ENCODE measurements around the gene LARP4B.

LARP4B gene

GRCh38 chr10:807958-808353 is 123.5 kb downstream of the LARP4B start:
- no peak for DNase-seq (ENCODE audit: low read depth, low spot score)

GRCh38 chr10:807163-807957 is 124.1 kb downstream of the LARP4B start:
- no peak for DNase-seq (ENCODE audit: low read depth, low spot score)

- no peak for DNase-seq (ENCODE audit: low read depth, low spot score)
Observed at GRCh38 chr10:806451-807162, 124.9 kb downstream of the LARP4B start.

GRCh38 chr10:805620-806305 is 125.7 kb downstream of the LARP4B start:
- no peak for DNase-seq (ENCODE audit: low read depth, low spot score)

GRCh38 chr10:804787-805619 is 126.5 kb downstream of the LARP4B start:
- DNase-seq (ENCODE audit: low read depth, low spot score), result no peak

- no peak for DNase-seq (ENCODE audit: low read depth, low spot score)
Observed at GRCh38 chr10:804191-804781, 127.2 kb downstream of the LARP4B start.

- DNase-seq (ENCODE audit: low read depth, low spot score), result no peak
Observed at GRCh38 chr10:803041-803741, 128.3 kb downstream of the LARP4B start.

- DNase-seq (ENCODE audit: low read depth, low spot score), result no peak
Observed at GRCh38 chr10:802506-802905, 129.0 kb downstream of the LARP4B start.

- no peak for DNase-seq (ENCODE audit: low read depth, low spot score)
Observed at GRCh38 chr10:797179-797578, 134.3 kb downstream of the LARP4B start.

- DNase-seq (ENCODE audit: low read depth, low spot score), result no peak
Observed at GRCh38 chr10:796233-796632, 135.3 kb downstream of the LARP4B start.

- no peak for DNase-seq (ENCODE audit: low read depth, low spot score)
Observed at GRCh38 chr10:794382-794956, 137.0 kb downstream of the LARP4B start.

GRCh38 chr10:792792-793100 is 138.8 kb downstream of the LARP4B start:
- DNase-seq (ENCODE audit: low read depth, low spot score), result no peak

GRCh38 chr10:792083-792791 is 139.3 kb downstream of the LARP4B start:
- DNase-seq (ENCODE audit: low read depth, low spot score), result no peak

- DNase-seq (ENCODE audit: low read depth, low spot score), result no peak
Observed at GRCh38 chr10:791639-792038, 139.9 kb downstream of the LARP4B start.

GRCh38 chr10:790821-791551 is 140.5 kb downstream of the LARP4B start:
- no peak for DNase-seq (ENCODE audit: low read depth, low spot score)

GRCh38 chr10:789831-790701 is 141.4 kb downstream of the LARP4B start:
- DNase-seq (ENCODE audit: low read depth, low spot score), result no peak

GRCh38 chr10:788796-789748 is 142.4 kb downstream of the LARP4B start:
- DNase-seq (ENCODE audit: low read depth, low spot score), result no peak
